Fibroblast of villous mesenchyme (primary cell): ENCODE data around the gene ACSL6. TPM values are rescaled to one million over a fixed set of nuclear protein-coding genes. Genes with fewer than 3 reads are reported as not detected.

ENCODE experiments used
- DNase-seq: peaks from one replicate; pipeline ENCODE4 v3.0.0-alpha.2; 2010; ENCODE audit warnings: low read depth
- H3K4me3 ChIP-seq: 2 replicates; pipeline ENCODE4 v1.5.1; 2011; ENCODE audit warnings: low read depth, mild to moderate bottlenecking, low read length
- CTCF ChIP-seq: IDR thresholded peaks from 2 replicates; pipeline ENCODE4 v1.5.1; 2012; ENCODE audit warnings: low read depth, mild to moderate bottlenecking, low read length; ENCODE audit not compliant: insufficient read depth
- total RNA-seq: library from RNA; depleted of rRNA; stranded (reverse); fragments of >200 nt; gene quantifications from 2 replicates; pipeline ENCODE4 v1.2.3, GENCODE V29; 2012

The ACSL6 gene
- total RNA-seq, 1 donor: 0.43 TPM

GRCh38 chr5:132027027-132027426 lies 15.6 kb upstream of the ACSL6 start:
- no peak for TF ChIP-seq CTCF
- DNase-seq: no peak
- no peak overlapping the region for H3K4me3 ChIP-seq

- no peak for TF ChIP-seq CTCF
- H3K4me3 ChIP-seq: no peak overlapping the region
- DNase-seq: no peak
Observed at GRCh38 chr5:132026516-132027008, 15.1 kb upstream of the ACSL6 start.

- TF ChIP-seq CTCF: no peak
- H3K4me3 ChIP-seq: no peak overlapping the region
- DNase-seq: no peak
Observed at GRCh38 chr5:132025403-132025971, 14.0 kb upstream of the ACSL6 start.

GRCh38 chr5:132024789-132025402 lies 13.4 kb upstream of the ACSL6 start:
- no peak for DNase-seq
- TF ChIP-seq CTCF: no peak
- no peak overlapping the region for H3K4me3 ChIP-seq

- TF ChIP-seq CTCF: no peak
- H3K4me3 ChIP-seq: no peak overlapping the region
- DNase-seq: no peak
Observed at GRCh38 chr5:132024117-132024435, 12.6 kb upstream of the ACSL6 start.

- H3K4me3 ChIP-seq: no peak overlapping the region
- no peak for TF ChIP-seq CTCF
- DNase-seq: no peak
Observed at GRCh38 chr5:132023258-132024116, 12.0 kb upstream of the ACSL6 start.
